CD4-positive, alpha-beta memory T cell (primary cell): Measurements from ENCODE around the gene ESX1. TPM values are rescaled to one million over a fixed set of nuclear protein-coding genes. Genes with fewer than 3 reads are reported as not detected.

Experiments
- CTCF ChIA-PET: fragments of 350-600 bp; sonication (Branson Sonifier 250); formaldehyde crosslinking; loops from one replicate; lab custom pipeline; 2021; ENCODE audit warnings: inconsistent platforms; ENCODE audit not compliant: partially characterized antibody; lab: Charles Lee
- POLR2A ChIA-PET: fragments of 350-600 bp; sonication (Branson Sonifier 250); formaldehyde crosslinking; loops from one replicate; lab custom pipeline; 2021; ENCODE audit not compliant: partially characterized antibody; lab: Charles Lee
- DNase-seq, 5 donors: peaks; one replicate each; pipeline versions ENCODE4 v3.0.0 to v3.0.0-alpha.2; 2020 to 2022; ENCODE audit warnings: mixed read lengths in 1 of 5
- H3K27ac ChIP-seq: one replicate; pipeline ENCODE4 v1.7.0; 2013; ENCODE audit warnings: low read depth, low read length
- H3K27me3 ChIP-seq: 2 replicates; pipeline ENCODE4 v1.7.0; 2013; ENCODE audit warnings: mild to moderate bottlenecking, low read length, moderate library complexity; ENCODE audit not compliant: insufficient read depth
- H3K36me3 ChIP-seq: 2 replicates; pipeline ENCODE4 v1.7.0; 2013; ENCODE audit warnings: mild to moderate bottlenecking, low read length, moderate library complexity; ENCODE audit not compliant: insufficient read depth
- H3K4me1 ChIP-seq: 2 replicates; pipeline ENCODE4 v1.7.0; 2013; ENCODE audit warnings: mild to moderate bottlenecking, low read length, moderate library complexity; ENCODE audit not compliant: insufficient read depth
- H3K4me3 ChIP-seq, 2 donors: one replicate each; pipeline ENCODE4 v1.7.0; 2013; ENCODE audit warnings: low read length in 2 of 2, mild to moderate bottlenecking in 1 of 2
- H3K9me3 ChIP-seq, 2 donors: one replicate each; pipeline ENCODE4 v1.7.0; 2013; ENCODE audit warnings: low read length in 2 of 2, control low read depth in 1 of 2; ENCODE audit not compliant: control insufficient read depth in 1 of 2
- H3K27ac Mint-ChIP-seq, 7 donors: one replicate each; pipeline ENCODE4 v1.8.0; 2020 to 2021; ENCODE audit warnings: mixed read lengths in 7 of 7, mild to moderate bottlenecking in 6 of 7, inconsistent platforms in 3 of 7, moderate library complexity in 3 of 7
- H3K27me3 Mint-ChIP-seq, 2 donors: one replicate each; pipeline ENCODE4 v1.8.0; 2020 to 2021; ENCODE audit warnings: mixed read lengths in 2 of 2
- H3K36me3 Mint-ChIP-seq, 2 donors: one replicate each; pipeline ENCODE4 v1.8.0; 2020 to 2021; ENCODE audit warnings: mixed read lengths in 2 of 2, inconsistent platforms in 1 of 2, mild to moderate bottlenecking in 1 of 2
- H3K4me1 Mint-ChIP-seq, 4 donors: one replicate each; pipeline ENCODE4 v1.8.0; 2020 to 2021; ENCODE audit warnings: mixed read lengths in 4 of 4, mild to moderate bottlenecking in 1 of 4
- H3K4me3 Mint-ChIP-seq, 8 donors: one replicate each; pipeline ENCODE4 v1.8.0; 2020 to 2021; ENCODE audit warnings: mixed read lengths in 8 of 8, mild to moderate bottlenecking in 7 of 8, moderate library complexity in 6 of 8, inconsistent platforms in 3 of 8
- H3K9me3 Mint-ChIP-seq, 8 donors: one replicate each; pipeline ENCODE4 v1.8.0; 2020 to 2021; ENCODE audit warnings: mixed read lengths in 8 of 8, mild to moderate bottlenecking in 5 of 8, inconsistent platforms in 3 of 8, moderate library complexity in 1 of 8
- intact Hi-C: fragments of 100-400 bp; cut with micrococcal nuclease; formaldehyde crosslinking; loops from one replicate; pipeline ENCODE4 v1.15.1; 2023
- polyA plus RNA-seq, 2 donors: library from polyadenylated mRNA; unstranded; fragments of 300-500 nt; fragmentation: Illumina TruSeq; gene quantifications; one replicate each; pipeline ENCODE4 v1.2.3, GENCODE V29; 2021
- total RNA-seq, 2 experiments: library from RNA; stranded (reverse); gene quantifications; one replicate each; pipeline ENCODE4 v1.2.3, GENCODE V29; 2021

Gene ESX1
- not detected for total RNA-seq
- polyA plus RNA-seq, result not detected

GRCh38 chrX:104254442-104255115, at the start of gene ESX1:
Gene ESX1, minus strand, starts transcription at chrX:104254933. Its CDS starts 84 bp downstream, at chrX:104254849.
- Mint-ChIP-seq H3K9me3 (no peaks in the 10 kb centered on the region), H3K4me1 (peaks cover 4 to 12% (median 8%) of the 10 kb centered on the region in 4 donors), H3K27me3 (peaks cover 14 to 20% of the 10 kb centered on the region in 2 donors), H3K4me3 (peak within 1 kb of the TSS in 7 of 8 donors; percentile 48 to 83 (median 75)), H3K36me3 (no peaks in the 10 kb centered on the region), H3K27ac (no peak within 1 kb of the TSS)
- H3K9me3 ChIP-seq, result no peaks in the 10 kb centered on the region
- ChIA-PET POLR2A (no interaction called here), CTCF (no interaction called here)
- no peaks in the 10 kb centered on the region for H3K4me1 ChIP-seq
- no peak for DNase-seq
- intact Hi-C loops, result no loop called here
- no peaks in the 10 kb centered on the region for H3K36me3 ChIP-seq
- peak within 1 kb of the TSS in 1 of 2 donors; percentile 9 for H3K4me3 ChIP-seq
- no peaks in the 10 kb centered on the region for H3K27me3 ChIP-seq
- no peak within 1 kb of the TSS for H3K27ac ChIP-seq

- Histone ChIP-seq H3K9me3 (no peaks in the 10 kb centered on the region), H3K36me3 (no peaks in the 10 kb centered on the region), H3K4me1 (no peaks in the 10 kb centered on the region), H3K4me3 (no peak overlapping the region), H3K27ac (no peak overlapping the region), H3K27me3 (no peaks in the 10 kb centered on the region)
- ChIA-PET CTCF (no interaction called here), POLR2A (no interaction called here)
- no peaks in the 10 kb centered on the region for H3K36me3 Mint-ChIP-seq
- H3K27me3 Mint-ChIP-seq, result peaks cover 1 to 7% of the 10 kb centered on the region in 2 donors
- no peak for DNase-seq
- no peaks in the 10 kb centered on the region for H3K9me3 Mint-ChIP-seq
- intact Hi-C loops, result no loop called here
- H3K4me1 Mint-ChIP-seq, result no peaks in the 10 kb centered on the region
- H3K27ac Mint-ChIP-seq, result no peak overlapping the region
- no peak overlapping the region for H3K4me3 Mint-ChIP-seq
Observed at GRCh38 chrX:104295636-104296035, 40.9 kb upstream of the ESX1 start.

- H3K4me1 ChIP-seq, result no peaks in the 10 kb centered on the region
- Mint-ChIP-seq H3K27me3 (peaks cover 4 to 7% of the 10 kb centered on the region in 2 donors), H3K36me3 (no peaks in the 10 kb centered on the region), H3K4me3 (no peak overlapping the region), H3K4me1 (no peaks in the 10 kb centered on the region), H3K9me3 (no peaks in the 10 kb centered on the region), H3K27ac (no peak overlapping the region)
- no peak overlapping the region for H3K4me3 ChIP-seq
- H3K36me3 ChIP-seq, result no peaks in the 10 kb centered on the region
- no peaks in the 10 kb centered on the region for H3K9me3 ChIP-seq
- H3K27me3 ChIP-seq, result no peaks in the 10 kb centered on the region
- CTCF ChIA-PET, result no interaction called here
- no peak overlapping the region for H3K27ac ChIP-seq
- DNase-seq, result no peak
- POLR2A ChIA-PET, result no interaction called here
- intact Hi-C loops, result no loop called here
Observed at GRCh38 chrX:104288961-104289360, 34.2 kb upstream of the ESX1 start.

DNA sequence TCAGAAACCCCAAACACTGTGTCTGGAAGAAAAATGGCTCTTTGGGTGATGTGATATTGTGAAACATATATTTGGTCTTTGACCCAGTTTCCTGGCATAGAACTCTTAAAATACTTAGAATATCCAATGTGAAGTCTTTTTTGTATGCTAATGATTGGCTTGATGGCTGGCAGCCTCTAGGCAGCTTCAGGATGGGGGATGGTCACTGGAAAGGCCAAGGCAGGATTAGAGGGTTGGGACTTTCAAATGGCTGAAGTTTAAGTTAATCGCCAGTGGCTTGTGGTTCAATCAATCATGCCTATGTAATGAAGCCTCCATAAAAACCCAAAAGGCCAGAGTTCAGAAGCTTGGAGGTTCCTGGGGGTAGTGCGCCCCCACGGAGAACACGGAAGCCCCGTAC, 33.5 kb upstream of the ESX1 start:
- ChIA-PET CTCF (interaction anchor here (0.8 kb wide), 1 partner anchor 562 kb away, joined by 3 read pairs; no protein-coding TSS in a partner anchor), POLR2A (no interaction called here)
- Histone ChIP-seq H3K4me1 (no peaks in the 10 kb centered on the region), H3K27ac (no peak overlapping the region), H3K27me3 (no peaks in the 10 kb centered on the region), H3K9me3 (no peaks in the 10 kb centered on the region), H3K36me3 (no peaks in the 10 kb centered on the region), H3K4me3 (no peak overlapping the region)
- Mint-ChIP-seq H3K9me3 (no peaks in the 10 kb centered on the region), H3K4me1 (no peaks in the 10 kb centered on the region), H3K27me3 (peaks cover 4 to 7% of the 10 kb centered on the region in 2 donors), H3K27ac (no peak overlapping the region), H3K4me3 (no peak overlapping the region), H3K36me3 (no peaks in the 10 kb centered on the region)
- intact Hi-C loops, result no loop called here
- no peak for DNase-seq

GRCh38 chrX:104285201-104285600, 30.5 kb upstream of the ESX1 start:
- H3K4me3 ChIP-seq, result no peak overlapping the region
- intact Hi-C loops, result no loop called here
- no peaks in the 10 kb centered on the region for H3K36me3 ChIP-seq
- POLR2A ChIA-PET, result no interaction called here
- Mint-ChIP-seq H3K4me1 (no peaks in the 10 kb centered on the region), H3K9me3 (no peaks in the 10 kb centered on the region), H3K27me3 (peaks cover 3 to 9% of the 10 kb centered on the region in 2 donors), H3K27ac (no peak overlapping the region), H3K36me3 (no peaks in the 10 kb centered on the region), H3K4me3 (no peak overlapping the region)
- no peaks in the 10 kb centered on the region for H3K9me3 ChIP-seq
- DNase-seq, result no peak
- H3K4me1 ChIP-seq, result no peaks in the 10 kb centered on the region
- CTCF ChIA-PET, result interaction anchor here (0.7 kb wide), 1 partner anchor 12 kb away, joined by 3 read pairs; no protein-coding TSS in a partner anchor
- H3K27me3 ChIP-seq, result no peaks in the 10 kb centered on the region
- no peak overlapping the region for H3K27ac ChIP-seq

- Histone ChIP-seq H3K27me3 (no peaks in the 10 kb centered on the region), H3K27ac (no peak overlapping the region), H3K4me1 (no peaks in the 10 kb centered on the region), H3K4me3 (no peak overlapping the region), H3K9me3 (no peaks in the 10 kb centered on the region), H3K36me3 (no peaks in the 10 kb centered on the region)
- Mint-ChIP-seq H3K27me3 (peaks cover 3 to 6% of the 10 kb centered on the region in 2 donors), H3K36me3 (no peaks in the 10 kb centered on the region), H3K4me3 (no peak overlapping the region), H3K9me3 (no peaks in the 10 kb centered on the region), H3K27ac (no peak overlapping the region), H3K4me1 (no peaks in the 10 kb centered on the region)
- no peak for DNase-seq
- ChIA-PET CTCF (interaction anchor here (0.7 kb wide), 1 partner anchor 12 kb away, joined by 3 read pairs; no protein-coding TSS in a partner anchor), POLR2A (no interaction called here)
- intact Hi-C loops, result no loop called here
Observed at GRCh38 chrX:104284507-104284906, 29.8 kb upstream of the ESX1 start.

DNA sequence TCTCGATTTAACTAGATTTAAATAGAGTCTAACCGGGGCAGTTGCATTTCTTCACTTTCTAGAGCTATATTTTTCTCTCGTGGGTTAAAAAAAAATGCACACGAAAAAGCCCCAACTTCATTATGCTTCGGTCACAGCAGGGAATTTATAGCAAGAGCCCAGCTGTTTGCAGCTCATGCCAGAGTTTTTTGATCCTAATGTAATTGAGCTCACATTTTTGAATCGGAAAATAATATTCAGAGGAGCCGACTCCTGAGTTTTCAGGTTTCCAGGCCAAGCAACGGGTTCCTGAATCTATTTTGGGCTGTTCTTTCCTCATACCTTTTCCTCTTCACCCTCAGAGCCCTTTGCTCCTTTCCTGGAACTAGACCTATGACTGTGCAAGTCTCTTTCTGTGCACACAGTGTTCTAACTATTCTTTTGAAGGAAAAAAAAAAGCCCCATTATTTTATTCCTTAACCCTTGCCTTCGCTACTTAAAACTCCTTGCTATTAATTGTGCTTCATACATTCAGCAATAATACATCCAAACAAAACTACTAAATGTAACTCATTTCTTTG, 27.5 kb upstream of the ESX1 start:
- H3K36me3 ChIP-seq, result no peaks in the 10 kb centered on the region
- POLR2A ChIA-PET, result no interaction called here
- DNase-seq, result no peak
- no peaks in the 10 kb centered on the region for H3K27me3 ChIP-seq
- CTCF ChIA-PET, result no interaction called here
- Mint-ChIP-seq H3K4me3 (no peak overlapping the region), H3K4me1 (no peaks in the 10 kb centered on the region), H3K36me3 (no peaks in the 10 kb centered on the region), H3K9me3 (no peaks in the 10 kb centered on the region), H3K27me3 (peaks cover 2 to 6% of the 10 kb centered on the region in 2 donors), H3K27ac (no peak overlapping the region)
- H3K9me3 ChIP-seq, result no peaks in the 10 kb centered on the region
- H3K4me3 ChIP-seq, result no peak overlapping the region
- no peak overlapping the region for H3K27ac ChIP-seq
- intact Hi-C loops, result no loop called here
- no peaks in the 10 kb centered on the region for H3K4me1 ChIP-seq
